Mucosa of rectum (tissue), 2 donors: ENCODE results near the gene DGKD.

Experiments used
- H3K27ac ChIP-seq, 2 donors: one replicate each; pipeline ENCODE4 v1.7.0; 2013; ENCODE audit warnings: inconsistent platforms in 2 of 2, low read depth in 2 of 2, low read length in 2 of 2
- H3K27me3 ChIP-seq, 2 donors: one replicate each; pipeline ENCODE4 v1.7.0; 2013; ENCODE audit warnings: low read length in 2 of 2; ENCODE audit not compliant: control insufficient read depth in 2 of 2, insufficient read depth in 2 of 2
- H3K36me3 ChIP-seq, 2 donors: one replicate each; pipeline ENCODE4 v1.7.0; 2013; ENCODE audit warnings: low read length in 2 of 2; ENCODE audit not compliant: control insufficient read depth in 2 of 2, insufficient read depth in 2 of 2
- H3K4me1 ChIP-seq, 2 donors: one replicate each; pipeline ENCODE4 v1.7.0; 2013; ENCODE audit warnings: low read length in 2 of 2, mild to moderate bottlenecking in 1 of 2; ENCODE audit not compliant: control insufficient read depth in 2 of 2, insufficient read depth in 2 of 2
- H3K4me3 ChIP-seq, 2 donors: one replicate each; pipeline ENCODE4 v1.7.0; 2013; ENCODE audit warnings: low read length in 2 of 2
- H3K9ac ChIP-seq, 2 donors: one replicate each; pipeline ENCODE4 v1.7.0; 2013; ENCODE audit warnings: low read length in 2 of 2, low read depth in 1 of 2, mild to moderate bottlenecking in 1 of 2
- H3K9me3 ChIP-seq, 2 donors: one replicate each; pipeline ENCODE4 v1.7.0; 2013; ENCODE audit warnings: low read length in 2 of 2; ENCODE audit not compliant: control insufficient read depth in 2 of 2
- donor health status: healthy.
- donor health status: Normal muscosa, but diverticular disease.

Gene DGKD

DNA sequence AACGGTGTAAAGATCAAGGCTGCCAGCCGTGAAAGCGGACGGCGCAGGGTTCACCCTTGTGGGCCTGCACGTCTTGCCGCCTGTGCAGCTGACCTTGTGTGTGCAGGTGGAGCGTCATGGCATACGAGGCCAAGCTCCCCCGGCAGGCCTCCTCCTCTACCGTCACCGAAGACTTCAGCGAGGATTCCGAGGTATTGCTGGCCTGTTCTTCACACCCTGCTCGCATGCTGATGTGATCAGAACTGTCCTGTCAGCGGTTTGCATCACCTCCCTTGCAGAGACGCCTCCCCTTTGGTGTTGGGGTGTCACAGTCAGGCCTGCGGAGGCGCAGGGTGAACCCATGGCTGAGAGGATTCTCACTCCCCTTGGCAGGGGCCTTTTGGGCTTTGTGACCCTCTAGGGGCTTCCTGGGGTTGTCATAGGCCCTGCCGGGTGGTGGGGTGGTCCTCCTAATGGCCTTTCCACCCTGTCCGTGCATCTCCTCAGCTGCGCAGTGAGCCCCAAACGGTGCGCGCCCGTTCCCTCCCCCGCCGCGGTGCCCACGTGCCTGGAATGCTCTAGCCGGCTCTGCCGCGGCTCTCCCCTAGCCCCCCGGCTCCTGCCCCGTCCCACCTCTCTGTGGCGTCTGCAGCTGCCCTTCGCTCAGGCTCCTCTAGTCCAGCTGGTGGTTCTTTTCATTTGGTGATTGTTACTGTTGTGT, 92.5 kb downstream of the DGKD start:
- Histone ChIP-seq H3K27ac (no peak overlapping the region), H3K36me3 (peaks cover 81 to 84% of the 10 kb centered on the region in 2 donors), H3K9ac (no peak overlapping the region), H3K4me1 (peaks cover 0 to 6% of the 10 kb centered on the region in 2 donors), H3K9me3 (no peaks in the 10 kb centered on the region), H3K27me3 (no peaks in the 10 kb centered on the region), H3K4me3 (no peak overlapping the region)

DNA sequence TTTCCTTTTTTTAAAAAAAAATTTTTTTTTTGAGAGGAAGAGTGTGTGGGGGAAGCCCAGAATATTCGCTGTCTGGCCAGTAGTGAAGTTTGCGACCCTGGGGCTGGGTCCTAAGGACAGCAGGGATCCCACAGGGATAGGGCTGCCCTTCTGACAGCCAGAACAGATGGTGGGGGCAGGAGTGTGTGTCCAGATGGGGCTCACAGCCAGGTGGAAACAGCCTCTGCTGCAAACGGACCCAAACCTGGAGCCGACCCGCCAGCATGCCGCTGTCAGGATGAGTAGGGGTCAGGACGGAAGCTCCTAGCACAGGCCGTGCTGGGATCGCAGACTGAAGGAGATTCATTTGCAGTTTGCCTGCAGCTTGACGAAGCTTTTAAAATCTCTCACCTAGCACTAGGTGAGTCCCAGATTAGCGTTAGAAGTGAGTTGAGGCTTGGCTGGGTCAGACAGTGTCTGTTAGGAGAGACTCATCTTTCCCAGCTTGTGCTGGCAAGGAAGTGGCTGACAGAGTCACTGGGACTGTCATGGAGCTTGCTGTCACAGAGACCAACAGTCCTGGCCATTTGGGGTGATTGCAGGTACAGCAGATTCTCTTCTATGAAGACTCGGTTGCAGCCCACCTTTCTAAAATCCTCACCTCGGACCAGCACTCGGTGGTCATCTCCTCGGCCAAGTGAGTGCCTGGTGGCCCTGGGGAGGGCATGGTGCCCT, 93.4 kb downstream of the DGKD start:
- H3K36me3 ChIP-seq: peaks cover 86 to 88% of the 10 kb centered on the region in 2 donors
- H3K4me3 ChIP-seq: no peak overlapping the region
- no peaks in the 10 kb centered on the region for H3K27me3 ChIP-seq
- H3K4me1 ChIP-seq: peaks cover 0 to 6% of the 10 kb centered on the region in 2 donors
- no peaks in the 10 kb centered on the region for H3K9me3 ChIP-seq
- H3K9ac ChIP-seq: no peak overlapping the region
- no peak overlapping the region for H3K27ac ChIP-seq

DNA sequence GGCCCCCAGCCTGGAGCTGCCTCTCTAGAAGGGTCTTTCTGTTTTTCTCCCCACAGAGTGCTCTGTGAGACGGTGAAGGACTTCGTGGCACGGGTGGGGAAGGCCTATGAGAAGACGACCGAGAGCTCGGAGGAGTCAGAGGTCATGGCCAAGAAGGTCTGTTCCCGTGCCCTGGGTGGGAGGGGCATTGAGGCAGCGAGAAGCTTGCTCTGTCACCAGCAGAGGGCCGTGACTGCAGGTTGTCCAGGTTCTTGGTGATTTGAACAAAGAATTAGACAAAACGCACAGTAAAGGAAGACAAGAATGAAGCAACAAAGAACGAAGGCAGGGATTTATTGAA, 93.9 kb downstream of the DGKD start:
- peaks cover 83 to 93% of the 10 kb centered on the region in 2 donors for H3K36me3 ChIP-seq
- no peak overlapping the region for H3K27ac ChIP-seq
- no peak overlapping the region for H3K9ac ChIP-seq
- no peaks in the 10 kb centered on the region for H3K27me3 ChIP-seq
- no peaks in the 10 kb centered on the region for H3K9me3 ChIP-seq
- H3K4me3 ChIP-seq: no peak overlapping the region
- H3K4me1 ChIP-seq: peaks cover 0 to 5% of the 10 kb centered on the region in 2 donors

DNA sequence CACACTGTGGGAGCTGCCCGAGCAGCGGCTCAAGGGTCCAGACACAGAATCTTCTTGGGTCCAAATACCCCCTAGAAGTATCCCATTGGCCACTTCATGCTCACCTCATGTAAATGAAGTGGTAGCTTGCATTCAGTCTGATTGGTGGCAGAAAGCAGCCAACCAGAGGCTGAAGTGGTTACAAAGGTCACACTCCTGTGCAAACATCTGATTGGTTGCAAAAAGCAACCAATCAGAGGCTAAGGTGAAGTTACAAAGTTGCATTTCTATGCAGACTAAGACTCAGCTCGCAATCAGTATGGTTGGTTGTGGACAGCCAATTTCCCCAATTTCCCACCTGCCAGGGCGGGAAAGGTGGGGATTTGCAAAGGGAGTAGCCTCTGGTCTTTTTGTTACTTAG, 94.3 kb downstream of the DGKD start:
- H3K36me3 ChIP-seq: peaks cover 84 to 95% of the 10 kb centered on the region in 2 donors
- no peaks in the 10 kb centered on the region for H3K27me3 ChIP-seq
- no peak overlapping the region for H3K27ac ChIP-seq

DNA sequence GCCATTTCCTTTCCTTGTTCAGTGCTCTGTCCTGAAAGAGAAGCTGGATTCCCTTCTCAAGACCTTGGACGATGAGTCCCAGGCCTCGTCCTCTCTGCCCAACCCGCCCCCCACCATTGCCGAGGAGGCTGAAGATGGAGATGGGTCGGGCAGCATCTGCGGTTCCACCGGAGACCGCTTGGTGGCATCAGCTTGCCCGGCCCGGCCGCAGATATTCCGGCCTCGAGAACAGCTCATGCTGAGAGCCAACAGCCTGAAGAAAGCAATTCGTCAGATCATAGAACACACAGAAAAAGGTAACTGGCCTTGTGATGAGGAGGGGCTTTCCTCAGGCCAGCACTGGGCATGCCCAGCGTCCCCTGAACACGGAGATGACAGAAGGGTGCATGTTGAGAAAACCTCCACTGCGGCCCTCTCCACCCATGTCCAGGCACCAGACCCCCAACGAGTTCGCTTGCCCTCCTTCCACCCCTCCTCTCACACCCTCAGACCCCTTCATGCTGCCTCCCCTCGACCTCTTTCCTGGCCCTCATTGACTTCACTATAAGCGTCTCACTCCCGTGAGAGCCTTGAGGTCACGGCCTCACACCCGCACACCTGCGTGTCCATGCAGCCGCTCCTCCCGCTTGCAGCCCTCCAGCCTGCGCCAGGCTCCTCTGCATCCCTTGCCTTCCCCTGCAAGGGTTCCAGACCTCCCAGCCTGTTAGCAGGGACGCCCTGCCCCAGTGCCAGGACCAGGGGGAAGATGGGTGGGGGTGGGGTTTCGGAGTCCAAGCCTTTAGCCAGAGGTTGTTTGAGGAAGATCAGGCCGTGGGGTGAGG, 95.0 kb downstream of the DGKD start:
- H3K9ac ChIP-seq: no peak overlapping the region
- no peaks in the 10 kb centered on the region for H3K4me1 ChIP-seq
- H3K36me3 ChIP-seq: peaks cover 84 to 93% of the 10 kb centered on the region in 2 donors

More for the DNA sequence above, 94.3 kb downstream of the DGKD start:
- Histone ChIP-seq H3K4me3 (no peak overlapping the region), H3K9me3 (no peaks in the 10 kb centered on the region), H3K4me1 (peaks cover 0 to 2% of the 10 kb centered on the region in 2 donors), H3K9ac (no peak overlapping the region)

DNA sequence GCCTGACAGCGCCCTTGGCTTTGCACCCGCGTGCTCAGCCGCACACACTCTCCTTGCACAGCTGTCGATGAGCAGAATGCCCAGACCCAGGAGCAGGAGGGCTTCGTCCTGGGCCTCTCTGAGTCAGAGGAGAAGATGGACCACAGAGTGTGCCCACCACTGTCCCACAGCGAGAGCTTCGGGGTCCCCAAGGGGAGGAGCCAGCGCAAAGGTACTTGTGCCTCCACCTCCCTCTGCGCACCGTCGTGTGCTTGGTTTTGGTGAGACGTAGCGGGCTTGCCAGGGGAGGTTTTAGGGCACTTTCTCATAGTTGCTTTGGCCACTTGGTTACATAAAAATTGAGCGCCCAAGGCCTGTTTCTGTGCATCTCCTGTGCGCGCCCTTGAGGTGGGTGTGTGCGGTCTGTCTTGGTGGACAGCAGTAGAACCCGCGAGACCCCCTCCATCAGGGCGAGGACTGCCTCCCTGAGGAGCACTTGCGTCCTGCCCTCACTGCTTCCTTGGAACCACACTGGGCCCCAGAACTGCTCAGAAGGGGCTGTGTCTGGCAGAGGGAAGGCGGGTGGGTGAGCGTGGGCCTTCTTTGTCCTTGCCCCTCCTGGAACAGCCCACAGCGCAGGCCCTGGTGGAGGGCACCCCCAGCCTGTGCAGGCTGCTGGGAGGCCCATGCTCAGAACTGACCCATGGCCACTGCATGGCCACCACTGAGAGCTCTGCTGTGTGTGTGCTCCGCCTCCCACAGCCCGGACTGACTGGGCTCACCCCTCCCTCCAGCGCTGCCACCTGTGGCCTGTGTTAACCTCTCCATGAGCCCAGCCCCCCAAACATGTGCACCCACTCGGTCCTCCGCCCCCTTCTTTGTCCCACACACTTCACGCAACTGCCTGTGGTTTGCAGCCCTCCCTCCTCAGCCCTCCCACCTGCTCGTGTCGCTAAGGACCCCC, 95.9 kb downstream of the DGKD start:
- H3K9me3 ChIP-seq: no peaks in the 10 kb centered on the region
- no peak overlapping the region for H3K27ac ChIP-seq
- no peaks in the 10 kb centered on the region for H3K4me1 ChIP-seq
- no peak overlapping the region for H3K4me3 ChIP-seq
- peaks cover 83 to 91% of the 10 kb centered on the region in 2 donors for H3K36me3 ChIP-seq
- H3K9ac ChIP-seq: no peak overlapping the region
- H3K27me3 ChIP-seq: no peaks in the 10 kb centered on the region

More for the DNA sequence above, 95.0 kb downstream of the DGKD start:
- H3K9me3 ChIP-seq: no peaks in the 10 kb centered on the region
- H3K27me3 ChIP-seq: no peaks in the 10 kb centered on the region
- no peak overlapping the region for H3K4me3 ChIP-seq
- H3K27ac ChIP-seq: no peak overlapping the region

DNA sequence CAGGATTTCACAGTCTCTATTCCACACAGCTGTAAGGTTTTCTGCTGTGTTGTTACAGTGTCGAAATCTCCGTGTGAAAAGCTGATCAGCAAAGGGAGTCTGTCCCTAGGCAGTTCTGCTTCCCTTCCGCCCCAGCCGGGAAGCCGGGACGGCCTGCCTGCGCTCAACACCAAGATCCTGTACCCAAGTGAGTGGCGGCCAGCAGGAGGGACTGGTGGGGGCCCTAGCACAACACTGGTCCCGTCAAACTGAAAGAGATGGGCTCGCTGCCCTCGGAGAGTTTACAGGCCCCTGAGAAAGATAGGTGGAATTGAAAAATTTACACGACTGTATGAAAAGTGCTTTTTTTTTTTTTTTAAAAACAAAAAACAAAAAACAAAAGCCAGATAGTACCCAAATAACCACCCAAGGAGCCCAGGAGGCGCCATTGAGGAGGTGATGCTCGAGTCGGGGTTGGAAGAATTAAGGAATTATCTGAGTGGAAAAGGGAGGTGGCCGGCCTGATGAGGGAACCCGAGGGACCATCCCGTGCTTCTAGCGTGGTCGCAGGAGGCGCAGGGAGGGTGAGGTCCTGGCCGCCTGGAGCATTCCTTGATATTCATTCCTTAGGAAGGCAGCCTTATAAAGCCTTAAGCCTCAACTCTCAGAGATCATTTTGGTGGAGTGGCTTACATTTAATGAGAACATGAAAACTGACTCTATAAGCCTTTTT, 96.7 kb downstream of the DGKD start:
- Histone ChIP-seq H3K36me3 (peaks cover 83 to 91% of the 10 kb centered on the region in 2 donors), H3K27me3 (no peaks in the 10 kb centered on the region), H3K4me3 (no peak overlapping the region), H3K9ac (no peak overlapping the region), H3K9me3 (no peaks in the 10 kb centered on the region), H3K27ac (no peak overlapping the region), H3K4me1 (no peaks in the 10 kb centered on the region)

DNA sequence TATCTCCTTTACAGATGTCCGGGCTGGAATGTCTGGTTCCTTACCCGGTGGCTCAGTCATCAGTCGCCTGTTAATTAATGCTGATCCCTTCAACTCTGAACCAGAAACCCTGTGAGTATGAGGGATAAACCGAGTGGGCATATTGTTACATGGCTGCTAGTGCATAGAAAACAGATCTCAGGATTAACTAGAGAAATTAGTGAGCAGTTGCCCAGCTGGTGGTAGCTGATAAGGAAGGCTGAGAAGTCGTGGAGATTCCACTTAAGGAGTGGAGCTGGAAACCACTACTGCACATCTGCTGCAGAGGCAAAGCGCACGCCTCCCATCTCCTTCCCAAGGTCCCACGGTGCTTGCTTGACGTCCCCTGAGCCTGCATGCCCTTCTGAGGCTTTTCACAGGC, 97.7 kb downstream of the DGKD start:
- Histone ChIP-seq H3K9me3 (no peaks in the 10 kb centered on the region), H3K27ac (no peak overlapping the region)

More for the DNA sequence above, 97.7 kb downstream of the DGKD start:
- no peak overlapping the region for H3K9ac ChIP-seq
- H3K4me1 ChIP-seq: no peaks in the 10 kb centered on the region
- no peaks in the 10 kb centered on the region for H3K27me3 ChIP-seq
- peaks cover 83 to 90% of the 10 kb centered on the region in 2 donors for H3K36me3 ChIP-seq
- H3K4me3 ChIP-seq: no peak overlapping the region
